DMS114 treated with DMSO at 0.1 percent for 48 hours (cell line): ENCODE measurements around the gene ELAVL1.

Experiments
- DNase-seq: peaks from one replicate; lab custom pipeline; 2025; ENCODE audit not compliant: unreplicated experiment; lab: John Stamatoyannopoulos, UW

ELAVL1 gene

GRCh38 chr19:7986321-7987113 is 18.9 kb downstream of the ELAVL1 start:
- no peak for DNase-seq

DNA sequence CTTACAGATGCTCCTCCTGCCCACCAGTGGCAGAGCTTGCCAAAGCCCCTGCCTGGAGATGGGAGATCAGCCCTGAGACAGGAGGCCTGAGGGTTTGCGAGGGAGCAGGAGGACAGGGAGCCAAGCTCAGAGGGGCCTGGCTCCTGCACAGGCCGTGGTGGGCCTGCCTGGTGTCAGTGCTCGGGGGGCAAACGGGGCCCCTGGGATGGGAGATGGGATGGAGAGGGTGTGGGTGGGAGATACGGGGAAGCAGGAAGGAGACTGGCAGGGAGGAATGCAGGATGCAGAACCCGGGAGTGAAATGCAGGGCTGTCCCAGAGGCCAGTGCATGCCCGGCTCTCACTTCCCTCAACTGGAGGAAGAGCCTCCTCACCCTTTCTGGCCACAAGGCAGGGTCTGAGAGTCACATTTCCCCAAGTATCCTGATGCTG is 19.9 kb downstream of the ELAVL1 start:
- no peak for DNase-seq

- no peak for DNase-seq
Observed at GRCh38 chr19:7983995-7984837, 21.2 kb downstream of the ELAVL1 start.

GRCh38 chr19:7983286-7983950 is 22.0 kb downstream of the ELAVL1 start:
- DNase-seq = no peak

DNA sequence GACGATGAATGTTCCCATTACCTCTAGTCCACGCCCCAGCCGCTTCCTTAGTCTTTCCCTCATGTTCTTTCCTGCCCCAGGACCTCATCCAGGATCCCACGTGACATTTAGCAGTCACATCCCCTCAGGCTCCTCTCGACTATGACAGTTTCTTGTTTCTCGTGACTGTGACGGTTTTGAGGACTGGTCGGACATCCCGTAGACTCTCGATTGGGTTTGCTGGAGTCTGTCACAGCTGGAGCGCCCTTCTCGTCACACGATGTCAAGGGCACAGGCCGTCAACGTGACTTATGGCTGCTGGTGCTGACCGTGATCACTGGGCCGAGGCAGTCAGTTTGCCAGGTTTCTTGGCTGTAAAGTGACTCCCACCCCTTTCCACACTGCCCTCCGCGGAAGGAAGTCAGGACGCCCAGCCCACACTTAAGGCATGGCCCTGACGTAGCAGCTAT is 22.8 kb downstream of the ELAVL1 start:
- DNase-seq = no peak

DNA sequence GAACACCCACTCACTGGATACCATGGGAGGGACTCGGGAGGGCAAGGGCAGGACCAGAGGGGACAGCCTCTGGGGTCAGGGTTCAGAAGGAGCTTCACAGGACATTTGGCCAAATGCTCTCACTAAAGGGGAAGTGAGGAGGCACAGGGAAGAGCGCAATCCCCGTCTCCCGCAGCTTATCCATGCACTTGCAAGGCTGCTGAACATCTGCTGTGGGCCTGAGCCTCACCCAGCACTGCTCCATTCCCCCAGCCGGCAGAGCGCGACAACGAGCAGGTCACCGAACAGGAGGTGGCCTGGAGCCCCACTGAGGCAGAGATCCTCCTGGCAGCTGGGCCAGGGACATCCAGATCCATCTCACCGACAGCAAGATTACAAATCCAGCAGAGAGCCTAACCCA is 23.3 kb downstream of the ELAVL1 start:
- DNase-seq = no peak

DNA sequence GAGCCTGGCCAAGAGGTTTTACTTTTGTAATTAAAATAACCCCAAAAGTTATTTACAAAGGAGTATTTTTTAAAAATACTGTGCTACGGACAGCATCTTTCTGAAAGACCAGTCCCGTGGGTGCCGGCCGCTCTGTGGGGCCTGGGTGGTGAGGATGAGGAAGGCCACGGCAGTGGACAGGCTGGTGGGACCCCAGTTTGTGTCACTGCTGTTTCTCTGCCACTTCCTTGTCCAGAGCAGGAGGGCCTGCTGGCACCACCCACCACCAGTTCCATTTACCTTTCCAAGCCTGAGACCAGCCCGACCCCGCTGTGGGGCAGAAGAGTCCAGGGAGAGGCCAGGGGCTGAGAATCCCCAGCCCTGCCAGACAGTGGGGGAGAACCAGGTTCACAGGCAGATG is 23.8 kb downstream of the ELAVL1 start:
- DNase-seq = no peak

GRCh38 chr19:7981199-7981598 is 24.2 kb downstream of the ELAVL1 start:
- no peak for DNase-seq

GRCh38 chr19:7980635-7981121 is 24.8 kb downstream of the ELAVL1 start:
- no peak for DNase-seq

DNA sequence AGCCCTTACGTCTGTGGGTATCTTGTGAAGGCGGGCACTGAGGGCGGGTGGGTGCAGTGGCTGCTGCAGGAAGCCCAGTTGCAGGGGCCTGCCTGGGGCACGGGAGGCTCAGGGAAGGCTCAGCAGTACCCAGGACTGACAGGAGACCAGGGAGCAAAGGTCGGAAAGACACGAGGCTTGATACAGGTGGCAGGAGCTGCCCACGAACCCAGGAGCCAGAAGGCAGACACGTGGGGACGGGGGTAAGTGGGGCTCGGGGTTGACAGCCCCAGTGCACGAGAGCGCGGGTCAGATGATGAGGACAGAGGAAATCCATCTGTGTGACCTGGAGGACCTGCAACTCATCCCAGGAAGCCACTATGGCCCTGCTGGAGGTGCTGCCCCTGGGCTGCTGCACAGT is 25.3 kb downstream of the ELAVL1 start:
- DNase-seq = no peak

- no peak for DNase-seq
Observed at GRCh38 chr19:7979559-7979958, 25.9 kb downstream of the ELAVL1 start.

- DNase-seq = no peak
Observed at GRCh38 chr19:7979011-7979410, 26.4 kb downstream of the ELAVL1 start.

DNA sequence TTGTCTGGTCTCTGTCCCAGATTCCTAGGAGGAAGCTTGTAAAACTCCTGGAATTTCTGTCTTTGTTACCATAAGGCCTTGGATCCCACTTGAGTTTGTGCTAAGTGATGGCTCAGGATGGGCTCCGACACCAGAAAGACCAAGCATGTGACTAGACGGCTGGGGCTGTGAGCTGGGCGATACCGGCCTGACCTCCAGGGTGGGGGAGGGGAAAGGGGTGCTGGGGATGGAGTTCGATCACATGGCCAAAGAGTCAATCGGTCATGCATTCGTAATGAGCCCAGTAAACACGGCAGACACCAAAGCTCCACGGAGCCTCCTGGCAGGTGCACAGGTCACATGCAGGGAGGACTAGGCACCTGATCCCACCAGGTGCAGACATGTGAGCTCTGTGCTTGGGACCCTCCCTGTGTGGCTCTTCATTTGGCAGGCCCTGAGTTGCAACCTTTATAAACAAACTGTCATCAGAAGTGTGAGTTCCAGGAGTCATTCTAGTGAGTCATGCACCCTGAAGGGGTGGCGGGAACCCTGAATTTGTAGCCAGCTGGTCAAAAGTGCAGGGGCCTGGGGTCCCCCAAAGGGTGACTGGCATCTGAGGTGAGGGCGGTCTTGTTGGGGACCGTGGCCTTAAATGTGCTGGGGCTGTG is 27.1 kb downstream of the ELAVL1 start:
- no peak for DNase-seq

- DNase-seq = no peak
Observed at GRCh38 chr19:7977723-7978040, 27.8 kb downstream of the ELAVL1 start.

DNA sequence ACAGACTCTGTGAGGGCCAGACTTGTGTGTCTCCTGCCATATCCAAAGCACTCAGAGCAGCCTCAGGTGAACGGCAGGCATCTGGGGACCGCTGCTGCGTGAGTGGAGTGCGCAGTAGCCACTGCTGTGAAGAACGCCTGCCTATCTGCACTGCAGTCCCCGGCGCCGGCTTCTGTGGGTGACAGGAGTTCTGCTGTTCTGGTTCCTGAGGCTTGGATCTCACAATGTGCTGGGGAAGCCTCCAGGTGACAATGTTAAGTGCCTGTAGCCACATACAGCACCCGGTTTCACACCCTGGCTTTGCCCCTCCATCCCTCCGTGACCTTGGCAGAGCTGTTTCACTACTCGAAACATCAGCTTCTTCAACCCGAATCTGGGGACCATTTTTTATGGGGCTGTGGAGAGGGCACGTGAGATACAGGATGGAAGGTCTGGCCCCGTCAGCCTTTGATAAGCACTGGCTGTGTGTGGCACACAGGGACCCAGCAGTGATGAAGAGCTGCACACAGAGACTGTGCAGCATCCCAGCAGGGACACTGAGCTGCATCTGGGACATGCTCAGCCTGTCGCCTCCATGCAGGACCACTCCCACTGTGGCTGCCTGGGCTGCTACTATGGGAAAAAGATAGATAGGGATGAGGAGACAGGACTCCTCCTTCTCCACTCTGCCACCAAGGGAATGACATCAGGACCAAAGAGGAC is 28.3 kb downstream of the ELAVL1 start:
- no peak for DNase-seq

DNA sequence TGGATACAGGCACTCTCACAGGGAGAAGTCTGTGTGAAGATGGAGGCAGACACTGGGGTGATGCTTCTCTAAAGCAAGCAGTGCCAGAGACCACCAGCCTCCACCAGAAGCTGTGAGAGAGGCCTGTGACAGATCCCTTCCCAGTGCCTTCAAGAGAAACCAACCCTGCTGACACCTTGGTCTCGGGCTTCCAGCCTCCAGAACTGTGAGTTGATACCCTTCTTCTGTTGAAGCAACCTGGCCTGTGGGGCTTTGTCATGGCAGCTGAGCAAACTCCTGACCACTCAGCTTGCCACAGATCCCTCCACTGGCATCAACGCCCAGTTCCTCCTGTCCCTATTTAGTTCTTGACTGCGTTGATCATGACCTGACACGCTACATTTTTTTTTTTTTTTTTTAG is 29.0 kb downstream of the ELAVL1 start:
- no peak for DNase-seq

DNA sequence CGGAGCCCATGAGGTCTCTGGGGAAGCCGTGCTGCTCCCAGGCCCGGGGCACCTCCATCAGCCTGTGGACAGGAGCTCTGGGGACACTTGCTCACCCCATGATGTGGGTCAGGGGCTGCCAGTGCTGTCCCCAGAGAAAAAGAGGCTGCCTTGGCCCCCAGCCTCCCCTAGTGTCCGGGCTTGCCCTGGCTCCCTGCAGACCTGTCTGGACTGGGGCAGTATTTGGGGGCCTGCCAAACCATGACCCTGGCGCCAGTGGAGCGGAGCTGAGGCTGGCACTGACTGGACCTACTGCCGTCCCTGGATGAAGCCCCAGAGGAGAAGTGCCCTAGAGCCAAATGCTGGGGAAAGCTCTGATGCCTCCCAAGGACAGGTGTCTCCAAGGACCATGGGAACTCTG is 30.4 kb downstream of the ELAVL1 start:
- no peak for DNase-seq

DNA sequence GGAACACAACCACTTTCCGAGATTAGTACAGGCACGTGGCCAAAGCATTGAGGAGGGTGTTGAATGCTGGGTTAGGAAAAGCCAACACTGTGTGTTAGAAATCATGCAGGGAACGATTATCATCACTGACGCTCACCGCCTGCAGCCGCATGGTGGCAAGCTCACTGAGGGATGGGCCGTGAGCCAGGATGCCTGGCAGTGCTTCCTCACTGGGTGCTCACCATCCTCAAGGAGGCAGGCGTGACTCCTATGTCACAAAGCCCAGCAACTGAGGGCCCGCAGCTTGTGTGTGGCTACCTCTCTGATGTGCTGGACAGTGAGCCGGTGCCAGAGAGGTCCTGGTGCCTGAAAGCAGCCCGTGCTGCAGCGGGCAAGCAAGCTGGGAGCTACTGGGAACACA is 31.6 kb downstream of the ELAVL1 start:
- no peak for DNase-seq

DNA sequence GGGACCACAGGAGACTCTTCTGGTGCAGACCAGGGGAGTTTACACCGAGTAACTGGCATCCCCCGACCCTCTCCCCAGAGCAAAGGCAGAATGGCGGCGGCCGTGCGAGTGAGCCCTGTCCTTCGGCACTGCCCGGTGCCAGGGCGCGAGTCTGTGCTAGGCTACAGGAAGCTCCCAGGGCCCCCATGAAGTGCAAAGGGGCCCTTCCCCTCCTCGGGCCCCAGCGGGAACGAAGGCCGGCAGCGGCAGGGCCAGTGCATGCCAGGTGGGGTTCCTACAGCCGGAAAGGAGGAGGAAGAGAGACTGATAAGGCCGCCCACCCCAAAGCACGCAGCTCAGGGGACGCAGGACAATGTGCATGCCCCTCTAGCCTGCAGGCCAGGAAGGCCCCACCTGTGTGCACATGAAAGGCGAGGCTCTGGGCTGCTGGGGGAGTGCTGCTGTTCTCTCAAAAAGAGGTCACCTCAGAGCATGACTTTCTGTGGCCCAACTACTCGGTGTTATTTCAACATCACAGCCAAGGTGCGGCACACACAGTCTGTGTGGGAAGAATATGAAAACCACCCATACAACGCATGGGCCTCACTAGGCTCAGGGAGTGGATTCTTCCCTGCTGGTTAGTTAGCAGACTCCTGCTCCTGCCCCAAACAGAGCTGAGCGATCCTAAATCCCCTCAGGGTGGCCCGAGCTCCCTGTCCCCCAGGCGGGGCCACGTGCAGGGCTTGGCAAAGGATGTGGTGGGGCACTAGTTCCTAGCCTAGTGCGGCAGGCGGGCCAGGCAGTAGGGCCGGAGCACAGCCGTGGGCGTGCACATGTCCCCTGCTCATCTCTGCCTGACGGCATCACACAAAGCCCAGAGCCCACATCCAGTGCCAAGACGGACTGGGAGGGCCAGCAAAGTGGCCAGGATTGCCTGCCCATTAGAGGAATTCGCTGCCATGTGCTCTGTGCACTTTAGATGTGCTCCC is 33.6 kb downstream of the ELAVL1 start:
- DNase-seq = no peak
